Liver (tissue), 9 donors: Measurements from ENCODE around the gene EDEM2. TPM values are rescaled to one million over a fixed set of nuclear protein-coding genes. Genes with fewer than 3 reads are reported as not detected.
"Not testable (repeated sequence)": the region's sequence is repeated elsewhere in the genome, so short reads cannot be mapped to it uniquely, and the experiment has no call there.

Experiments
- DNase-seq: peaks from one replicate; pipeline ENCODE4 v3.0.0-alpha.2; 2017; ENCODE audit warnings: low spot score
- H3K27ac ChIP-seq, 2 donors: one replicate each; pipeline ENCODE4 v1.7.0; 2013; ENCODE audit warnings: inconsistent platforms in 2 of 2, low read length in 2 of 2, control low read depth in 1 of 2, low read depth in 1 of 2, mild to moderate bottlenecking in 1 of 2
- H3K27me3 ChIP-seq, 4 donors: one replicate each; pipeline versions ENCODE4 v1.6.1 to v1.7.0; 2013; ENCODE audit warnings: low read length in 3 of 4, inconsistent platforms in 1 of 4, mild to moderate bottlenecking in 1 of 4, moderate library complexity in 1 of 4; ENCODE audit not compliant: control insufficient read depth in 4 of 4, insufficient read depth in 4 of 4
- H3K36me3 ChIP-seq, 4 donors: one replicate each; pipeline versions ENCODE4 v1.6.1 to v1.7.0; 2013; ENCODE audit warnings: low read length in 3 of 4, mild to moderate bottlenecking in 3 of 4, low read depth in 1 of 4, moderate library complexity in 1 of 4; ENCODE audit not compliant: control insufficient read depth in 4 of 4, insufficient read depth in 3 of 4
- H3K4me1 ChIP-seq, 4 donors: one replicate each; pipeline versions ENCODE4 v1.6.1 to v1.7.0; 2013; ENCODE audit warnings: low read length in 3 of 4, mild to moderate bottlenecking in 3 of 4, moderate library complexity in 1 of 4; ENCODE audit not compliant: control insufficient read depth in 4 of 4, insufficient read depth in 4 of 4
- H3K4me3 ChIP-seq, 3 donors: one replicate each; pipeline versions ENCODE4 v1.6.1 to v1.7.0; 2013; ENCODE audit warnings: low read length in 3 of 3, control low read depth in 1 of 3, low read depth in 1 of 3, mild to moderate bottlenecking in 1 of 3
- H3K9ac ChIP-seq, 2 donors: one replicate each; pipeline ENCODE4 v1.7.0; 2013; ENCODE audit warnings: low read length in 2 of 2, mild to moderate bottlenecking in 2 of 2, moderate library complexity in 2 of 2, control low read depth in 1 of 2, low read depth in 1 of 2
- H3K9me3 ChIP-seq, 4 donors: one replicate each; pipeline versions ENCODE4 v1.6.1 to v1.7.0; 2013; ENCODE audit warnings: low read length in 3 of 4; ENCODE audit not compliant: control insufficient read depth in 4 of 4
- EGR1 ChIP-seq, 2 donors: IDR thresholded peaks; 2 replicates each; pipeline ENCODE4 v1.6.1; 2016 to 2018; ENCODE audit warnings: antibody characterized with exemption in 2 of 2, low read depth in 2 of 2
- FOXA1 ChIP-seq: IDR thresholded peaks from 2 replicates; pipeline ENCODE4 v1.6.1; 2016; ENCODE audit warnings: antibody characterized with exemption
- FOXA2 ChIP-seq: IDR thresholded peaks from 2 replicates; pipeline ENCODE4 v1.6.1; 2016; ENCODE audit warnings: antibody characterized with exemption
- GABPA ChIP-seq, 2 donors: IDR thresholded peaks in 1 of 2; conservative IDR thresholded peaks in 1 of 2; 2 replicates each; pipeline ENCODE4 v1.6.1; 2016; ENCODE audit warnings: antibody characterized with exemption in 2 of 2, mild to moderate bottlenecking in 1 of 2, moderate library complexity in 1 of 2
- HNF4A ChIP-seq, 2 donors: conservative IDR thresholded peaks; 2 replicates each; pipeline ENCODE4 v1.6.1; 2016; ENCODE audit warnings: antibody characterized with exemption in 2 of 2, mild to moderate bottlenecking in 2 of 2
- JUND ChIP-seq, 2 donors: IDR thresholded peaks; 2 replicates each; pipeline ENCODE4 v1.6.1; 2016; ENCODE audit warnings: antibody characterized with exemption in 2 of 2
- RAD21 ChIP-seq, 2 donors: IDR thresholded peaks; 2 replicates each; pipeline ENCODE4 v1.6.1; 2016; ENCODE audit warnings: antibody characterized with exemption in 2 of 2, mild to moderate bottlenecking in 2 of 2
- RXRA ChIP-seq, 2 donors: IDR thresholded peaks; 2 replicates each; pipeline ENCODE4 v1.6.1; 2017 to 2018; ENCODE audit warnings: antibody characterized with exemption in 2 of 2, mild to moderate bottlenecking in 1 of 2
- SP1 ChIP-seq: IDR thresholded peaks from 2 replicates; pipeline ENCODE4 v1.6.1; 2018; ENCODE audit warnings: antibody characterized with exemption, mild to moderate bottlenecking
- YY1 ChIP-seq: IDR thresholded peaks from 2 replicates; pipeline ENCODE4 v1.6.1; 2016; ENCODE audit warnings: antibody characterized with exemption, mild to moderate bottlenecking
- WGBS: extraction: QIAGEN DNeasy Blood & Tissue Kit; methylation state at CpG from one replicate; pipeline ENCODE4 v1.1.7; 2013; 5-methylcytosine and 5-hydroxymethylcytosine counted together
- polyA plus RNA-seq, 2 donors: library from polyadenylated mRNA; stranded (reverse) in 1 of 2; unstranded in 1 of 2; fragments of 200-250 nt in 1 of 2; fragments of >200 nt in 1 of 2; fragmentation: Nextera tagmentation in 1 of 2; extraction: Ambion mirVana in 1 of 2; gene quantifications; one replicate each; pipeline versions ENCODE4 v1.2.1 to v1.2.3, GENCODE V29; 2013 to 2015
- total RNA-seq, 2 donors: library from RNA; depleted of rRNA; stranded (reverse); fragments of >200 nt; gene quantifications; one replicate each; pipeline ENCODE4 v1.2.3, GENCODE V29; 2014
- TF ChIP-seq, protein P1 (sequence below): IDR thresholded peaks from 2 replicates; pipeline ENCODE4 v1.6.1; 2016; ENCODE audit warnings: antibody characterized with exemption
- TF ChIP-seq, protein P2 (sequence below): IDR thresholded peaks from 2 replicates; pipeline ENCODE4 v1.6.1; 2016; ENCODE audit warnings: antibody characterized with exemption, mild to moderate bottlenecking
- TF ChIP-seq, protein P3 (sequence below): IDR thresholded peaks from 2 replicates; pipeline ENCODE4 v1.6.1; 2016; ENCODE audit warnings: antibody characterized with exemption
- TF ChIP-seq, protein P4 (sequence below): fragments of 150-350 bp; IDR thresholded peaks from 2 replicates; pipeline ENCODE4 v1.5.1; 2017; ENCODE audit warnings: improper control_type of control experiment, low read depth, low read length; ENCODE audit not compliant: missing input control
- donor health status: healthy.
- donor health status: healthy.
- donor health status: healthy.
- donor health status: healthy.
- donor health status: healthy.

The EDEM2 gene
- total and polyA plus RNA-seq, 4 donors: 15.5 to 32.5 (median 22.2) TPM

DNA sequence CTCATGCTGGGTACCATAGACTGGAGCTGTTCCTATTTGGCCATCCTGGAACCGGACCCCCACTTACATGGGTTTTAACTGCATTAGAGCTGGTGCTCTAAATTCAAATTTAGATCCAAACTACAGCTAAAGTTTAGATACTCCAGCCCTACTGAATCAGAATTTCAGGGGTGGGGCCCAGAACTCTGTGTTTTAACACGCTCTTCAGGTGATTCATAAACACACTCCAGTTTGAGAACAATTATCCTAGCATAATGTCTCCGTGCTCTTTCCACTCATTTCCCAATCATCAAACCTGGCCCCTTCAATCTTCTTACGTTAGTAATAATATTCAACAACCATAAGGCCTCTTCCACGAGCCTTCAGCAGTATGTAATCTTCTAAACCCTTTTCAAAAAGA is 69.8 kb downstream of the EDEM2 start:
- Histone ChIP-seq H3K36me3 (peaks cover 1 to 12% (median 7%) of the 10 kb centered on the region in 4 donors), H3K27me3 (no peaks in the 10 kb centered on the region), H3K27ac (no peak overlapping the region), H3K9me3 (no peaks in the 10 kb centered on the region), H3K4me3 (no peak overlapping the region), H3K9ac (no peak overlapping the region), H3K4me1 (peaks cover 4 to 17% (median 6%) of the 10 kb centered on the region in 4 donors)
- 97% methylated on average over 5 of the region's 5 CpGs for WGBS
- TF ChIP-seq FOXA2 (no peak), EGR1 (IDR thresholded peaks at IDR 0.05; ENCODE audit: low read depth in 2 of 2) (no peak), SP1 (no peak), YY1 (no peak), RXRA (IDR thresholded peaks at IDR 0.05) (no peak), HNF4A (conservative IDR thresholded peaks at IDR 0.05) (no peak), JUND (IDR thresholded peaks at IDR 0.05) (no peak), RAD21 (IDR thresholded peaks at IDR 0.05) (no peak), GABPA (IDR thresholded peaks at IDR 0.05 in 1 of 2, conservative IDR thresholded peaks at IDR 0.05 in 1 of 2) (no peak), FOXA1 (no peak)
- TF ChIP-seq, protein P1, sequence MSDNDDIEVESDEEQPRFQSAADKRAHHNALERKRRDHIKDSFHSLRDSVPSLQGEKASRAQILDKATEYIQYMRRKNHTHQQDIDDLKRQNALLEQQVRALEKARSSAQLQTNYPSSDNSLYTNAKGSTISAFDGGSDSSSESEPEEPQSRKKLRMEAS: no peak
- TF ChIP-seq, protein P2, sequence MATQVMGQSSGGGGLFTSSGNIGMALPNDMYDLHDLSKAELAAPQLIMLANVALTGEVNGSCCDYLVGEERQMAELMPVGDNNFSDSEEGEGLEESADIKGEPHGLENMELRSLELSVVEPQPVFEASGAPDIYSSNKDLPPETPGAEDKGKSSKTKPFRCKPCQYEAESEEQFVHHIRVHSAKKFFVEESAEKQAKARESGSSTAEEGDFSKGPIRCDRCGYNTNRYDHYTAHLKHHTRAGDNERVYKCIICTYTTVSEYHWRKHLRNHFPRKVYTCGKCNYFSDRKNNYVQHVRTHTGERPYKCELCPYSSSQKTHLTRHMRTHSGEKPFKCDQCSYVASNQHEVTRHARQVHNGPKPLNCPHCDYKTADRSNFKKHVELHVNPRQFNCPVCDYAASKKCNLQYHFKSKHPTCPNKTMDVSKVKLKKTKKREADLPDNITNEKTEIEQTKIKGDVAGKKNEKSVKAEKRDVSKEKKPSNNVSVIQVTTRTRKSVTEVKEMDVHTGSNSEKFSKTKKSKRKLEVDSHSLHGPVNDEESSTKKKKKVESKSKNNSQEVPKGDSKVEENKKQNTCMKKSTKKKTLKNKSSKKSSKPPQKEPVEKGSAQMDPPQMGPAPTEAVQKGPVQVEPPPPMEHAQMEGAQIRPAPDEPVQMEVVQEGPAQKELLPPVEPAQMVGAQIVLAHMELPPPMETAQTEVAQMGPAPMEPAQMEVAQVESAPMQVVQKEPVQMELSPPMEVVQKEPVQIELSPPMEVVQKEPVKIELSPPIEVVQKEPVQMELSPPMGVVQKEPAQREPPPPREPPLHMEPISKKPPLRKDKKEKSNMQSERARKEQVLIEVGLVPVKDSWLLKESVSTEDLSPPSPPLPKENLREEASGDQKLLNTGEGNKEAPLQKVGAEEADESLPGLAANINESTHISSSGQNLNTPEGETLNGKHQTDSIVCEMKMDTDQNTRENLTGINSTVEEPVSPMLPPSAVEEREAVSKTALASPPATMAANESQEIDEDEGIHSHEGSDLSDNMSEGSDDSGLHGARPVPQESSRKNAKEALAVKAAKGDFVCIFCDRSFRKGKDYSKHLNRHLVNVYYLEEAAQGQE: no peak
- TF ChIP-seq, protein P3, sequence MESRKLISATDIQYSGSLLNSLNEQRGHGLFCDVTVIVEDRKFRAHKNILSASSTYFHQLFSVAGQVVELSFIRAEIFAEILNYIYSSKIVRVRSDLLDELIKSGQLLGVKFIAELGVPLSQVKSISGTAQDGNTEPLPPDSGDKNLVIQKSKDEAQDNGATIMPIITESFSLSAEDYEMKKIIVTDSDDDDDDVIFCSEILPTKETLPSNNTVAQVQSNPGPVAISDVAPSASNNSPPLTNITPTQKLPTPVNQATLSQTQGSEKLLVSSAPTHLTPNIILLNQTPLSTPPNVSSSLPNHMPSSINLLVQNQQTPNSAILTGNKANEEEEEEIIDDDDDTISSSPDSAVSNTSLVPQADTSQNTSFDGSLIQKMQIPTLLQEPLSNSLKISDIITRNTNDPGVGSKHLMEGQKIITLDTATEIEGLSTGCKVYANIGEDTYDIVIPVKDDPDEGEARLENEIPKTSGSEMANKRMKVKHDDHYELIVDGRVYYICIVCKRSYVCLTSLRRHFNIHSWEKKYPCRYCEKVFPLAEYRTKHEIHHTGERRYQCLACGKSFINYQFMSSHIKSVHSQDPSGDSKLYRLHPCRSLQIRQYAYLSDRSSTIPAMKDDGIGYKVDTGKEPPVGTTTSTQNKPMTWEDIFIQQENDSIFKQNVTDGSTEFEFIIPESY: no peak
- TF ChIP-seq, protein P4, sequence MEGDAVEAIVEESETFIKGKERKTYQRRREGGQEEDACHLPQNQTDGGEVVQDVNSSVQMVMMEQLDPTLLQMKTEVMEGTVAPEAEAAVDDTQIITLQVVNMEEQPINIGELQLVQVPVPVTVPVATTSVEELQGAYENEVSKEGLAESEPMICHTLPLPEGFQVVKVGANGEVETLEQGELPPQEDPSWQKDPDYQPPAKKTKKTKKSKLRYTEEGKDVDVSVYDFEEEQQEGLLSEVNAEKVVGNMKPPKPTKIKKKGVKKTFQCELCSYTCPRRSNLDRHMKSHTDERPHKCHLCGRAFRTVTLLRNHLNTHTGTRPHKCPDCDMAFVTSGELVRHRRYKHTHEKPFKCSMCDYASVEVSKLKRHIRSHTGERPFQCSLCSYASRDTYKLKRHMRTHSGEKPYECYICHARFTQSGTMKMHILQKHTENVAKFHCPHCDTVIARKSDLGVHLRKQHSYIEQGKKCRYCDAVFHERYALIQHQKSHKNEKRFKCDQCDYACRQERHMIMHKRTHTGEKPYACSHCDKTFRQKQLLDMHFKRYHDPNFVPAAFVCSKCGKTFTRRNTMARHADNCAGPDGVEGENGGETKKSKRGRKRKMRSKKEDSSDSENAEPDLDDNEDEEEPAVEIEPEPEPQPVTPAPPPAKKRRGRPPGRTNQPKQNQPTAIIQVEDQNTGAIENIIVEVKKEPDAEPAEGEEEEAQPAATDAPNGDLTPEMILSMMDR: no peak
- no peak for DNase-seq

DNA sequence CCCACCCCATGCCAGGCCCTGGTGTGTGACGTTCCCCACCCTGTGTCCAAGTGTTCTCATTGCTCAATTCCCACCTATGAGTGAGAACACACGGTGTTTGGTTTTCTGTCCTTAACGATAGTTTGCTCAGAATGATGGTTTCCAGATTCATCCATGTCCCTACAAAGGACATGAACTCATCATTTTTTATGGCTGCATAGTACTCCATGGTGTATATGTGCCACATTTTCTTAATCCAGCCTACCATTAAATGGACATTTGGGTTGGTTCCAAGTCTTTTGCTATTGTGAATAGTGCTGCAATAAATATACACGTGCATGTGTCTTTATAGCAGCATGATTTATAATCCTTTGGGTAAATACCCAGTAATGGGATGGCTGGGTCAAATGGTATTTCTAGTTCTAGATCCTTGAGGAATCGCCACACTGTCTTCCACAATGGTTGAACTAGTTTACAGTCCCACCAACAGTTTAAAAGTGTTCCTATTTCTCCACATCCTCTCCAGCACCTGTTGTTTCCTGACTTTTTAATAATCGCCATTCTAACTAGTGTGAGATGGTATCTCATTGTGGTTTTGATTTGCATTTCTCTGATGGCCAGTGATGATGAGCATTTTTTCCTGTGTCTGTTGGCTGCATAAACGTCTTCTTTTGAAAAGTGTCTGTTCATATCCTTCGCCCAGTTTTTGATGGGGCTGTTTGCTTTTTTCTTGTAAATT is 75.5 kb downstream of the EDEM2 start:
- H3K36me3 ChIP-seq, H3K4me3 ChIP-seq, H3K27me3 ChIP-seq, H3K27ac ChIP-seq, H3K4me1 ChIP-seq, H3K9me3 ChIP-seq, H3K9ac ChIP-seq, DNase-seq: not testable (repeated sequence)
- WGBS: 90% methylated on average over 7 of the region's 8 CpGs
